SK-N-SH treated with all-trans-retinoic acid at 6 μM for 48 hours (cell line): ENCODE measurements around the gene KRT14.

ENCODE experiments used
- CSDC2 ChIP-seq: fragments of 250-450 bp; sonication (Bioruptor Pico); IDR thresholded peaks from 2 replicates; pipeline ENCODE4 v1.5.0; 2020; ENCODE audit warnings: mild to moderate bottlenecking, moderate library complexity
- ISL1 ChIP-seq: fragments of 250-450 bp; sonication (Bioruptor Pico); IDR thresholded peaks from 2 replicates; pipeline ENCODE4 v2.1.2; 2022; ENCODE audit warnings: mild to moderate bottlenecking, moderate library complexity
- PATZ1 ChIP-seq: fragments of 250-450 bp; sonication (Bioruptor Pico); IDR thresholded peaks from 2 replicates; pipeline ENCODE4 v1.8.0; 2020; ENCODE audit warnings: mild to moderate bottlenecking, moderate library complexity, borderline replicate concordance
- PPARA ChIP-seq: fragments of 250-450 bp; sonication (Bioruptor Pico); IDR thresholded peaks from 2 replicates; pipeline ENCODE4 v1.5.0; 2020; ENCODE audit warnings: mild to moderate bottlenecking, borderline replicate concordance
- RARB ChIP-seq: fragments of 250-450 bp; sonication (Bioruptor Pico); IDR thresholded peaks from 2 replicates; pipeline ENCODE4 v1.8.0; 2021; ENCODE audit warnings: mild to moderate bottlenecking, moderate library complexity
- ZFP30 ChIP-seq: fragments of 450-650 bp; formaldehyde crosslinking; IDR thresholded peaks from 2 replicates; pipeline ENCODE4 v1.5.0; 2022; ENCODE audit warnings: mild to moderate bottlenecking, moderate library complexity
- TF ChIP-seq, protein P1 (sequence below): fragments of 250-450 bp; sonication (Bioruptor Pico); IDR thresholded peaks from 2 replicates; pipeline ENCODE4 v1.8.0; 2021; ENCODE audit warnings: low read depth, mild to moderate bottlenecking, moderate library complexity, borderline replicate concordance

DNA sequence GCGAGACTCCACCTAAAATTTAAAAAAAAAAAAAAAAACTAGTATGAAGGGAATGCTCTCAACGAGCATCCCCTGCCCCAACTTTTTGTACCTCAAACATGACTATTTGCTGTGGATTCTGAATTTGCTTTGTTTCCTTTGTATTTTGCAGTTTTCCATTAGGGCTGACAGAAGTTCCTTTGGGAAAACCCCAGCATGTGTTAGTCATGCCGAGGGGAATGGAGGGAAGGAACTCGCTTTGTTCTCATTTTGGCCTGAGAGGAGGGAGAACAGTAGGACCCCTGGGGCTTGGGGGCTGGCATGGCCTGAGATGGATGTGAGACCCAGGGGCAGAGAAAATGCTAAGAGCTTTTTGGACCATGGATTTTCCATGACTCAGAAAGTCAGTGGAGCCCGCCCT lies 35.3 kb downstream of the KRT14 start:
- TF ChIP-seq PPARA (no peak), ZFP30 (no peak), RARB (no peak), CSDC2 (no peak), PATZ1 (CRISPR knock-in tag) (no peak), ISL1 (CRISPR knock-in tag) (no peak)
- TF ChIP-seq, protein P1, sequence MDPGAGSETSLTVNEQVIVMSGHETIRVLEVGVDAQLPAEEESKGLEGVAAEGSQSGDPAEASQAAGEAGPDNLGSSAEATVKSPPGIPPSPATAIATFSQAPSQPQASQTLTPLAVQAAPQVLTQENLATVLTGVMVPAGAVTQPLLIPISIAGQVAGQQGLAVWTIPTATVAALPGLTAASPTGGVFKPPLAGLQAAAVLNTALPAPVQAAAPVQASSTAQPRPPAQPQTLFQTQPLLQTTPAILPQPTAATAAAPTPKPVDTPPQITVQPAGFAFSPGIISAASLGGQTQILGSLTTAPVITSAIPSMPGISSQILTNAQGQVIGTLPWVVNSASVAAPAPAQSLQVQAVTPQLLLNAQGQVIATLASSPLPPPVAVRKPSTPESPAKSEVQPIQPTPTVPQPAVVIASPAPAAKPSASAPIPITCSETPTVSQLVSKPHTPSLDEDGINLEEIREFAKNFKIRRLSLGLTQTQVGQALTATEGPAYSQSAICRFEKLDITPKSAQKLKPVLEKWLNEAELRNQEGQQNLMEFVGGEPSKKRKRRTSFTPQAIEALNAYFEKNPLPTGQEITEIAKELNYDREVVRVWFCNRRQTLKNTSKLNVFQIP (CRISPR knock-in tag) = no peak
